ENCODE data around the gene ATP5F1B.
A peak's percentile ranks its signal among the peaks of the same experiment; 100 is the strongest.

Gene ATP5F1B

DNA sequence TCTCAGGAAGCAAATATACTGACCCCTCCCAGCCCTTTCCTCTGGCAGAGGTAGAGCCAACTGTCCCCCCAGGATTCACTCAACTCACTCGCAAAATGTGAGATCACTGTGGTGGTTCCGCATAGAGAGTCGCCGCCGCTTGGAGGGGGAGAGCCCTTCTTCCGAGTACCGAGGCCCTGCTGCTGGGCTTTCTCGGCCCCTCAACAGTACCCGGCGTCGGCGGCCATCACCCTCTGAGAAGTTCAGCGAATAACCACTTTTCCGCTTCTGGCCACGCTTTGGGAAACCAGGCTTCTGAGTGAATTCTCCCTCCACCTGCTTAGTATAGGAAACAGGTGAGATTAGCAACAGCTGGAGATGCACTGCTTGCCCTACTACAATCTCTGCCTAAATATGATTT lies 46.7 kb downstream of the ATP5F1B start:
- H3K4me3 ChIP-seq (replicated peaks; ENCODE audit: insufficient read depth, low read length): no peak overlapping the region
- no peaks in the 10 kb centered on the region for H3K27me3 ChIP-seq (ENCODE audit: insufficient read depth, poor library complexity, severe bottlenecking)
- no peak overlapping the region for H3K27ac ChIP-seq (replicated peaks)
- TF ChIP-seq REST (IDR thresholded peaks at IDR 0.05; ENCODE audit: insufficient replicate concordance, low read depth): no peak
- no peak for TF ChIP-seq POLR2AphosphoS5 (IDR thresholded peaks at IDR 0.05; ENCODE audit: low read depth)
- no peak for TF ChIP-seq GABPA (IDR thresholded peaks at IDR 0.05; ENCODE audit: low read depth)
- no peak for TF ChIP-seq SPI1 (IDR thresholded peaks at IDR 0.05; ENCODE audit: borderline replicate concordance, low read depth)
- TF ChIP-seq, protein P1, sequence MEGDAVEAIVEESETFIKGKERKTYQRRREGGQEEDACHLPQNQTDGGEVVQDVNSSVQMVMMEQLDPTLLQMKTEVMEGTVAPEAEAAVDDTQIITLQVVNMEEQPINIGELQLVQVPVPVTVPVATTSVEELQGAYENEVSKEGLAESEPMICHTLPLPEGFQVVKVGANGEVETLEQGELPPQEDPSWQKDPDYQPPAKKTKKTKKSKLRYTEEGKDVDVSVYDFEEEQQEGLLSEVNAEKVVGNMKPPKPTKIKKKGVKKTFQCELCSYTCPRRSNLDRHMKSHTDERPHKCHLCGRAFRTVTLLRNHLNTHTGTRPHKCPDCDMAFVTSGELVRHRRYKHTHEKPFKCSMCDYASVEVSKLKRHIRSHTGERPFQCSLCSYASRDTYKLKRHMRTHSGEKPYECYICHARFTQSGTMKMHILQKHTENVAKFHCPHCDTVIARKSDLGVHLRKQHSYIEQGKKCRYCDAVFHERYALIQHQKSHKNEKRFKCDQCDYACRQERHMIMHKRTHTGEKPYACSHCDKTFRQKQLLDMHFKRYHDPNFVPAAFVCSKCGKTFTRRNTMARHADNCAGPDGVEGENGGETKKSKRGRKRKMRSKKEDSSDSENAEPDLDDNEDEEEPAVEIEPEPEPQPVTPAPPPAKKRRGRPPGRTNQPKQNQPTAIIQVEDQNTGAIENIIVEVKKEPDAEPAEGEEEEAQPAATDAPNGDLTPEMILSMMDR (IDR thresholded peaks at IDR 0.05; ENCODE audit: insufficient read depth, low read length): no peak
- DNase-seq (ENCODE audit: low read depth in 1 of 2, low spot score in 1 of 2): no peak

GRCh38 chr12:56596815-56597214 lies 49.0 kb downstream of the ATP5F1B start:
- no peak overlapping the region for H3K4me3 ChIP-seq (replicated peaks; ENCODE audit: insufficient read depth, low read length)
- TF ChIP-seq, protein P1 (IDR thresholded peaks at IDR 0.05; ENCODE audit: insufficient read depth, low read length): no peak
- TF ChIP-seq POLR2AphosphoS5 (IDR thresholded peaks at IDR 0.05; ENCODE audit: low read depth) (no peak), SPI1 (IDR thresholded peaks at IDR 0.05; ENCODE audit: borderline replicate concordance, low read depth) (no peak), REST (IDR thresholded peaks at IDR 0.05; ENCODE audit: insufficient replicate concordance, low read depth) (no peak), GABPA (IDR thresholded peaks at IDR 0.05; ENCODE audit: low read depth) (no peak)
- H3K27me3 ChIP-seq (ENCODE audit: insufficient read depth, poor library complexity, severe bottlenecking): no peaks in the 10 kb centered on the region
- no peak for DNase-seq (ENCODE audit: low read depth in 1 of 2, low spot score in 1 of 2)
- no peak overlapping the region for H3K27ac ChIP-seq (replicated peaks)

DNA sequence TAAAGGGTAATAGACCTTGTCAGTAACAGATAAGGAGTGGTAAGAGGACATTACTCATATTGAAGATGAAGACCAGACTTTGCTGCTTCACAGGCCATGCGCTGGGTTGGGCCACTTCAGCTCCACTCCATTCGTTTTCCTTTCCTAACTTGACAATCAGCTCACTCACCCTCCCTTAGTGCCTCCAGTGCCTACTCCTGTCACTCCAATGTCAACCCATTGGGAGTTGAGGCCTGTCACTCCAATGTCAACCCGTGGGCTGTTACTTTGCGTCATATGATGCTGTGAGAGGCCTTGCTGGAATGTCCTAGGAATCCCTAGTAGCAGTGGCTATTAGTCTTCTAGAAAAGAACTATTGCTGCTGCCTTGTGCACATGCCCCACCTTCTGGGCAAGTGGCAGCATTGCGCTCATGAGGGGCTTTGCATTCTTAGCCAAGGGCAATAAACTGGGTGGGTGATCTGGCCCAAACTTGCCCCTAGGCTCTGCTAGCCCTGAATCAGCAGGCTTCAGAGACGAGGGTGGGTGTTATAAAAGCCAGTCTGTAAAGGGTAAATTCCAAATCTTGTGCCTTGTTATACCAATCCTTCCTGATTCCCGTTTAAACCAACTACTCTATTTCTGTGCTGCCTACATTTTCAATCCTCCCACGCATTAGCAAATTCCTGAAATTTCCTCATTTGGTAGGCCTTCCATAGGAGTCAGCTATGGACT lies 51.7 kb downstream of the ATP5F1B start:
- H3K27ac ChIP-seq (replicated peaks): no peak overlapping the region
- H3K27me3 ChIP-seq (ENCODE audit: insufficient read depth, poor library complexity, severe bottlenecking): no peaks in the 10 kb centered on the region
- H3K4me3 ChIP-seq (replicated peaks; ENCODE audit: insufficient read depth, low read length): no peak overlapping the region
- peak in 1 of 2 experiments; percentile 61 for DNase-seq (ENCODE audit: low read depth in 1 of 2, low spot score in 1 of 2)
- TF ChIP-seq, protein P1 (IDR thresholded peaks at IDR 0.05; ENCODE audit: insufficient read depth, low read length): peak; percentile 80
- no peak for TF ChIP-seq SPI1 (IDR thresholded peaks at IDR 0.05; ENCODE audit: borderline replicate concordance, low read depth)

DNA sequence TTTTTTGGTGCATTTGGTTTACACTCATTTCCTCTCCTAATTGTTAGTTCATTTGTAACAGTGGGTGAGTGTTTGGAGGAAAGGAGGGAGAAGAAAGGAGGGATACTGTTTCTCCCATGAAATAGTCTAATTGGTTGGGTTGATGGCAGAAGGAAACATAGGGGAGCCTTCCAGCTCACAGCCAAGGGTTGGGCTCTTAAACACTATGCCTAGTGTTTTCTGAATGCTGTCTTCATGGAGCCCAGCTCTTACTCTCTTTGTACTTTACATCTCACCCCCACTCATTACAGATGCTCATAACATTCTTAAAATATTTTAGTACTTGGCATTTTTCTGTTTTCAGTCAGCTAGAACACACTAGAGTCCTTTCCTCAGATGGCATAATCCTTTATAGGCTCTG lies 53.8 kb downstream of the ATP5F1B start:
- Histone ChIP-seq H3K27ac (replicated peaks) (no peak overlapping the region), H3K27me3 (ENCODE audit: insufficient read depth, poor library complexity, severe bottlenecking) (no peaks in the 10 kb centered on the region), H3K4me3 (replicated peaks; ENCODE audit: insufficient read depth, low read length) (no peak overlapping the region)
- no peak for TF ChIP-seq POLR2AphosphoS5 (IDR thresholded peaks at IDR 0.05; ENCODE audit: low read depth)
- TF ChIP-seq, protein P1 (IDR thresholded peaks at IDR 0.05; ENCODE audit: insufficient read depth, low read length): no peak
- no peak for TF ChIP-seq SPI1 (IDR thresholded peaks at IDR 0.05; ENCODE audit: borderline replicate concordance, low read depth)
- no peak for TF ChIP-seq GABPA (IDR thresholded peaks at IDR 0.05; ENCODE audit: low read depth)
- TF ChIP-seq REST (IDR thresholded peaks at IDR 0.05; ENCODE audit: insufficient replicate concordance, low read depth): no peak
- DNase-seq (ENCODE audit: low read depth in 1 of 2, low spot score in 1 of 2): no peak

Data from HL-60 (cell line).